GM20000 (cell line): Measurements from ENCODE around the gene HERC3.

Experiments
- DNase-seq: peaks from one replicate; pipeline ENCODE4 v3.0.0; 2012; ENCODE audit warnings: low spot score
- CTCF ChIP-seq: IDR thresholded peaks from 2 replicates; pipeline ENCODE4 v1.5.1; 2012; ENCODE audit warnings: mild to moderate bottlenecking, control low read depth; ENCODE audit errors: extremely low read depth, missing control alignments

HERC3 gene

GRCh38 chr4:88623097-88623496 lies 30.8 kb downstream of the HERC3 start:
- no peak for DNase-seq
- no peak for TF ChIP-seq CTCF

DNA sequence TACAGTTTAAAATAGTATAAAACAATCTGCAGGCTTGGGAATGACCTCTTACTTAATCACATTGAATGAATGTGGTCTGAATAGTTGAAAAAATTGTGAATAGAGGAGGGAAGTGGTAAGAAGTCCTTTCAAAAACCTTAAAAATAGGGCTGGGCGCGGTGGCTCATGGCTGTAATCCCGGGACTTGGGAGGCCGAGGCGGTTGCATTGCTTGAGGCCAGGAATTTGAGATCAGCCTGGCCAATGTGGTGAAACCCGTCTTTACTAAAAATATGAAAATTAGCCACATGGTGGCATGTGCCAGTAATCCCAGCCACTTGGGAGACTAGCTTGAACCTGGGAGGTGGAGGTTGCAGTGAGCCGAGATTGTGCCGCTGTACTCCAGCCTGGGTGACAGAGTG lies 36.5 kb downstream of the HERC3 start:
- no peak for TF ChIP-seq CTCF
- no peak for DNase-seq

- DNase-seq, result no peak
- TF ChIP-seq CTCF, result no peak
Observed at GRCh38 chr4:88629826-88630225, 37.5 kb downstream of the HERC3 start.

GRCh38 chr4:88630756-88631155 lies 38.5 kb downstream of the HERC3 start:
- DNase-seq, result no peak
- TF ChIP-seq CTCF, result no peak

DNA sequence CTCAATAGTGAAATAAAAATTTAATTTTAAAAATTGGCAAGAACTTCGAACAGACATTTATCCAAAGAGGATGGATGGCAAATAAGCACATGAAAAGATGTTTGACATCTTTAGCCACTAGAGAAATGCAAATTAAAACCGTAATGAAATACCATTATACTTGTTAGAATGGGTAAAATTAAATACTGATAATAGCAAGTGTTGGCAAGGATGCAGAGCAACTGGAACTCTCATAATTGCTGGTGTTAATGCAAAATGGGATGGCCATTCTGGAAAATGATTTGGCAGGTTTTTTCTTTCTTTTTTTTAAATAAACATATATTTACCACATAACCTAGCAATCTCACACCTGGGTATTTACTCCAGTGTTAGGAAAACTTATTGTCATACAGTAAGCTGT lies 51.7 kb downstream of the HERC3 start:
- DNase-seq, result no peak
- no peak for TF ChIP-seq CTCF

- DNase-seq, result no peak
- no peak for TF ChIP-seq CTCF
Observed at GRCh38 chr4:88645994-88646393, 53.7 kb downstream of the HERC3 start.

GRCh38 chr4:88646528-88647280 lies 54.4 kb downstream of the HERC3 start:
- DNase-seq, result no peak
- no peak for TF ChIP-seq CTCF
